IPS DF 19.7 (cell line): Measurements from ENCODE around the gene C14orf119.

Experiments
- DNase-seq: peaks from one replicate; pipeline ENCODE4 v3.0.0-alpha.2; 2013; ENCODE audit warnings: low read depth, low spot score

The C14orf119 gene

DNA sequence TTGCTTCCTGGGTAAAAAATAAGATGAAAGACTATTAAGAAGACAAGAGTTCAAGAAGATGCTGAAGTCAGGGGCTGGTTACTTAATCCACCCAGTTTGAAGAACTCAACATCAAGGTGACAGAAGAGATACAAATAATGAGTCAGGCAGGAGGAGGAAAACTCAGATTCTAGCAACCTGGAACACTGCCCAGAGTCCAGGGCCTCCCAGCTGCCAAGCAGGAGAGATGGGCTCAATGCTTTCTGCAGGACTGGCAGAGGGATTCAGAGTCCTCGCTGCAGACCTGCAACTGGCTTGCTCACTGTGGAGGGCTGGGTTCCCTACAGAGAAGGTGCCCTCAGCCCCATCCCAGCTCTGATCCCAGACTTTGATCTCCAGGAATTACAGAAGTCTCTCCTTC lies 52.4 kb downstream of the C14orf119 start:
- no peak for DNase-seq

DNA sequence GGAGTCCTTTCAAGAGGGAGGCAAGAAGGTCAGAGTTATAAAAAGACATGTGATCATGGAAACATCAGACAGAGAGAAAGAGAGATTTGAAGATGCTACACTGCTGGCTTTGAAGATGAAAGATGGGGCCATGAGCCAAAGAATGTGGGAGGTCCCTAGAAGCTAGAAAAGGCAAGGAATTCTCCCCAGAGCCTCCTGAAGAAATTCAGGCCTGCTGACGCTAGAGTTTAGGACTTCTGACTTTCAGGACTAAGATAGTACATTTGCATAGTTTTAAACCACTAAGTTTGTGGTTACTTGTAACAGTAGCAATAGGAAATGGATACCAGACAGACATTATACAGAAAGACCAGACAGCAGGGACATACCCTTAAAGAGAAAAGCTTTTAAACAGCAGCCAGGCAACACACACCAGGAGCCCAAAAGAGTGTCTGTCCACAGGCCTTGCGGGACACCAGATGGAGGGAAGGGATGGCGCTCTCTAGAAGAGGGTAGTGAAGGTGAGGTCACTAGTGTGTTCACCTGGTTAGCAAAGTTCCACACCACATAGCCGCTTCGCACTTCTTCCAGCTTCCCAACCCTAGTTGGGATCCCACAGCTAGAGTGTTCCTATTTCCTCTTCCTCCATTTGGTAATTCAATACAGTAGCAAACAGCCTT lies 53.4 kb downstream of the C14orf119 start:
- DNase-seq: no peak

DNA sequence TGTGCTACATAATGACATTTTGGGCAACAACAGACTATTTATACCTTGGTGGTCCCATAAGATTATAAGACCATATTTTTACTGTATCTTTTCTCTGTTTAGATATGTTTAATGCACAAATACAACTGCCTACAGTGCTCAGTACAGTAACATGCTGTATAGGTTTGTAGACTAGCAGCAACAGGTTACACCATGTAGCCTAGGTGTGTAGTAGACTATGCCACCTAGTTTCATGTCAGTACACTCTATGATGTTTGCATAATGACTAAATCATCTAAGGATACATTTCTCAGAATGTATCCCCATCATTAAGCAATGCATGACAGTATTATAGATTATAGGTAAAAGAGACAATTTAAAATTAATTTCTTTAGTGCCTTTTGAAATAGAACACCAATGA lies 54.4 kb downstream of the C14orf119 start:
- DNase-seq: no peak
